Keratinocyte (primary cell): ENCODE data around the gene AKAIN1.

Experiments
- CTCF ChIP-seq, 3 experiments: IDR thresholded peaks in 1 of 3; conservative IDR thresholded peaks in 1 of 3; optimal IDR thresholded peaks in 1 of 3; 2 replicates in 2 of 3; 3 replicates in 1 of 3; pipeline versions ENCODE3 to v1.5.1; 2011; ENCODE audit warnings: low read length in 3 of 3, mild to moderate bottlenecking in 3 of 3, moderate library complexity in 2 of 3, control low read depth in 1 of 3, inconsistent platforms in 1 of 3; ENCODE audit not compliant: insufficient read depth in 2 of 3; ENCODE audit errors: extremely low read depth in 1 of 3
- EZH2 ChIP-seq: IDR thresholded peaks from one replicate; pipeline ENCODE4 v1.6.1; 2012; ENCODE audit warnings: inconsistent platforms, mild to moderate bottlenecking, low read length, moderate library complexity

- TF ChIP-seq CTCF (optimal IDR thresholded peaks at IDR 0.05 in 1 of 3, IDR thresholded peaks at IDR 0.05 in 1 of 3, conservative IDR thresholded peaks at IDR 0.05 in 1 of 3; ENCODE audit: extremely low read depth in 1 of 3, insufficient read depth in 2 of 3, low read length in 3 of 3) (no peak), EZH2 (no peak)
Observed at GRCh38 chr18:5197461-5197860, 404 bp upstream of the AKAIN1 start.
